Fibroblast of skin of back (primary cell): ENCODE measurements around the gene C19orf47.
A peak's percentile ranks its signal among the peaks of the same experiment; 100 is the strongest.

Experiments used
- DNase-seq: peaks from one replicate; pipeline ENCODE4 v3.0.0-alpha.2; 2013

The C19orf47 gene

GRCh38 chr19:40280608-40281221 lies 67.5 kb downstream of the C19orf47 start:
- no peak for DNase-seq

- DNase-seq = no peak
Observed at GRCh38 chr19:40279761-40280607, 68.2 kb downstream of the C19orf47 start.

- peak; percentile 54 for DNase-seq
Observed at GRCh38 chr19:40279120-40279551, 69.1 kb downstream of the C19orf47 start.

- DNase-seq = no peak
Observed at GRCh38 chr19:40278361-40279035, 69.7 kb downstream of the C19orf47 start.

GRCh38 chr19:40277356-40278059 lies 70.7 kb downstream of the C19orf47 start:
- DNase-seq = no peak

GRCh38 chr19:40274585-40275544 lies 73.3 kb downstream of the C19orf47 start:
- no peak for DNase-seq

- no peak for DNase-seq
Observed at GRCh38 chr19:40273469-40274360, 74.5 kb downstream of the C19orf47 start.

DNA sequence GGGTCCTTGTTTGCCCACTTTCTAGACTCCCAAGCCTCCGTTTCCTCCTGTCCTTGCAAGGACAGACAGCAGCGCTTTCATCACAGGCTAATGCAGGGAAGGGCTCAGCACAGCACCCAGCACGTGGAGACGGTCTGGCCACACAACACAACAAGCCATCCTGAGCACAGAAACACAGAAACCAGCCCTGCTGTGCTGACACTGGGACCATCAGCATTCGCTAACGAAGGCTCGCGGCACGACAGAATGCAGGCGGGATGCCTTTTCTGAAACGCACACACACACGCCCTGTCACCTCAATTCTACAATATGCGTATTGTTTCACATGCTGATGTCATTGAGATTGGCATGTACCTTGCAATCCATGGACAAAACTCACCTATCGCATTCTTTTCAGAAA lies 75.9 kb downstream of the C19orf47 start:
- no peak for DNase-seq

GRCh38 chr19:40271706-40272105 lies 76.5 kb downstream of the C19orf47 start:
- no peak for DNase-seq

DNA sequence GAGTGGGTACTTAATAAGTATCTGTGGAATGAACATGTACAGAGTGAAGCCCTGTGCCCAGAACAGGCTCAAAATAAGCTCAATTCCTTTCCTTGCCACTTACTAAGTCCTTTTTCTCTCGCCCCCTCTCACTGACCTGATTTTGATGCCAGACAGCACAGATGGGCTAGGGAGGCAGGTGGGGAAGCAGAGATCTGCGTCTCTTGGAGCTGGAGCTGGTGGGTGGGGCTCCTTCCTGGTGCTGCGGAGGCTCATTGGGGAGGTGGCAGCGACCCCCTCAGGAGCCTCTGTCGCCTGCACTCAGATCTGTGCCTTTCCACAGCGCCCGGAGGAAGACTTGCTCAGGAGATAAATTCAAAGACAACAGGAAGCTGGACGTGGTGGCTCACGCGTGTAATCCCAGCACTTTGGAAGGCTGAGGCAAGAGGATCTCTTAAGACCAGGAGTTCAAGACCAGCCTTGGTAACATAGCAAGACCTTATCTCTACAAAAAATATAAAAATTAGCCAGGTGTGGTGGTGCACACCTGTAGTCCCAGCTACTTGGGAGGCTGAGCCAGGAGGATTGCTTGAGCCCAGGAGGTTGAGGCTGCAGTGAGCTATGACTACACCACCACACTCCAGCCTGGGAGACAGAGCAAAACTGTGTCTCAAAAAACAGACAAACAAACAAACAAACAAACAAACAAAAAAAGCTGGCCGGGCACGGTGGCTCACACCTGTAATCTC lies 77.7 kb downstream of the C19orf47 start:
- DNase-seq = no peak
